Natural killer cell (primary cell): ENCODE data around the gene DOCK2. TPM values are rescaled to one million over a fixed set of nuclear protein-coding genes. Genes with fewer than 3 reads are reported as not detected.

Experiments
- ATAC-seq, 3 donors: fragments of 150-1000 bp in 2 of 3; fragments of 200-7000 bp in 1 of 3; cut with Tn5 transposase; 1 replicate in 1 of 3; 2 replicates in 2 of 3; pipeline ENCODE4 v1.10.0; 2021; ENCODE audit warnings: mild to moderate bottlenecking in 2 of 3, moderate library complexity in 2 of 3
- DNase-seq, 2 donors: peaks; one replicate each; pipeline versions ENCODE4 v3.0.0 to v3.0.0-alpha.2; 2013 to 2021; ENCODE audit warnings: mixed read lengths in 1 of 2
- H3K27ac ChIP-seq: one replicate; pipeline ENCODE4 v1.5.1; 2013; ENCODE audit warnings: mild to moderate bottlenecking, low read length
- H3K27me3 ChIP-seq: one replicate; pipeline ENCODE4 v1.6.1; 2013; ENCODE audit warnings: low read length; ENCODE audit not compliant: control insufficient read depth, insufficient read depth
- H3K36me3 ChIP-seq: one replicate; pipeline ENCODE4 v1.6.1; 2013; ENCODE audit warnings: low read length; ENCODE audit not compliant: control insufficient read depth, insufficient read depth
- H3K4me1 ChIP-seq: one replicate; pipeline ENCODE4 v1.6.1; 2013; ENCODE audit warnings: low read length; ENCODE audit not compliant: control insufficient read depth, insufficient read depth
- H3K4me3 ChIP-seq: one replicate; pipeline ENCODE4 v1.5.1; 2013; ENCODE audit warnings: low read length
- H3K9me3 ChIP-seq: one replicate; pipeline ENCODE4 v1.6.1; 2013; ENCODE audit warnings: low read length; ENCODE audit not compliant: control insufficient read depth, insufficient read depth
- H3K27ac Mint-ChIP-seq, 2 donors: one replicate each; pipeline ENCODE4 v1.8.0; 2022; ENCODE audit warnings: mild to moderate bottlenecking in 2 of 2, mixed read lengths in 2 of 2, moderate library complexity in 1 of 2
- H3K27me3 Mint-ChIP-seq, 2 donors: one replicate each; pipeline ENCODE4 v1.8.0; 2022; ENCODE audit warnings: low read depth in 2 of 2, mixed read lengths in 2 of 2
- H3K36me3 Mint-ChIP-seq: one replicate; pipeline ENCODE4 v1.8.0; 2022; ENCODE audit warnings: mixed read lengths
- H3K4me1 Mint-ChIP-seq, 2 donors: one replicate each; pipeline ENCODE4 v1.8.0; 2022; ENCODE audit warnings: mixed read lengths in 2 of 2
- H3K4me3 Mint-ChIP-seq: one replicate; pipeline ENCODE4 v1.8.0; 2022; ENCODE audit warnings: mild to moderate bottlenecking, moderate library complexity, mixed read lengths
- H3K9me3 Mint-ChIP-seq, 2 donors: one replicate each; pipeline ENCODE4 v1.8.0; 2022; ENCODE audit warnings: mixed read lengths in 2 of 2
- WGBS: methylation state at CpG from one replicate; pipeline ENCODE4 v1.1.7; 2013; ENCODE audit warnings: missing lambda C conversion rate; ENCODE audit not compliant: insufficient coverage; 5-methylcytosine and 5-hydroxymethylcytosine counted together
- intact Hi-C: fragments of 100-400 bp; cut with micrococcal nuclease; formaldehyde crosslinking; loops from one replicate; pipeline ENCODE4 v1.14.2; 2022
- total RNA-seq, 4 donors: library from RNA; stranded (reverse); fragments of 120-200 nt in 1 of 4; gene quantifications; one replicate each; pipeline versions ENCODE4 v1.2.3 to v1.2.4, GENCODE V29; 2013 to 2022
- TF ChIP-seq, protein P1 (sequence below): fragments of 200-600 bp; IDR thresholded peaks from one replicate; pipeline ENCODE4 v1.8.0; 2022; ENCODE audit warnings: antibody characterized with exemption

The DOCK2 gene
- total RNA-seq, 3 donors from 2014 or later (not counting 1 experiment from before 2014, with no cell fraction given): 317 to 361 (median 320) TPM

DNA sequence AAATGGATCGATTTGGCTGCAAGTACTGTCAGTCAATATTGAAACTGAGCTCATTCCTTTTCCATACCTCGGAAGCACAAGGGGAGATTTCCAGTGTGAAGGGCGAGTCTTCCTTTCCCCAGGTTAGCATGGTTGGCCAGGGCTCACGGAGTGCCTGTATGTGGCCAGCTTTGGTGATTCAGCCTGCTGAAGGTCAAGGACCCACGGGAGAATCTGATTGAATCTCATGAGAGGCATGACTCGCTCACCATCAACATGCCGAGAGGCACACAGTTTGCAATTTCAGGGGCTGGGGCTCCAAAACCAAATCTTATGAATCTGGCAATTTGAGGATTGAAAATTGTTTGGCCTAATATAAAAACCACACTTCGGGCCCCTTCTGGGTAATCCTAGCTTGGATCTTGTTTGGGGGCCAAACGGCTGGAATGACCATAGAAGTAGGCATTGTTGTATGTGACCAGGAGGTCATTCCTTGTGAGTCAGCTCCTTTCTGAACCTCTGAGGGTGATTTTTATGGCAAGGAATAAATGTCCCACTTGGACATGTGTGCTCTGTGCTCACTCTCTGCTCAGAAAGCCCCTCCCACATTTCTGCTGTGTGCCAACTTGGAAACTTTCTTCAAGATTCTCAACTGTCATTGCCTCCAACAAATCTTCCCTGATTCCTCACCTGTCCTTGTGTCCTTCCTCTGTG is 69.8 kb downstream of the DOCK2 start:
- DNase-seq (no peak), ATAC-seq (no peak)
- Mint-ChIP-seq H3K27me3 (no peaks in the 10 kb centered on the region), H3K9me3 (no peaks in the 10 kb centered on the region), H3K4me1 (peaks cover 0 to 4% of the 10 kb centered on the region in 2 donors), H3K27ac (peak overlapping the region in 1 of 2 donors; percentile 43), H3K4me3 (no peak overlapping the region), H3K36me3 (peaks cover 28% of the 10 kb centered on the region)
- Histone ChIP-seq H3K4me1 (no peaks in the 10 kb centered on the region), H3K27ac (no peak overlapping the region), H3K4me3 (no peak overlapping the region), H3K27me3 (no peaks in the 10 kb centered on the region), H3K9me3 (no peaks in the 10 kb centered on the region), H3K36me3 (peaks cover 92% of the 10 kb centered on the region)
- WGBS: 89% methylated on average over 9 of the region's 9 CpGs
- intact Hi-C loops: no loop called here
- TF ChIP-seq, protein P1, sequence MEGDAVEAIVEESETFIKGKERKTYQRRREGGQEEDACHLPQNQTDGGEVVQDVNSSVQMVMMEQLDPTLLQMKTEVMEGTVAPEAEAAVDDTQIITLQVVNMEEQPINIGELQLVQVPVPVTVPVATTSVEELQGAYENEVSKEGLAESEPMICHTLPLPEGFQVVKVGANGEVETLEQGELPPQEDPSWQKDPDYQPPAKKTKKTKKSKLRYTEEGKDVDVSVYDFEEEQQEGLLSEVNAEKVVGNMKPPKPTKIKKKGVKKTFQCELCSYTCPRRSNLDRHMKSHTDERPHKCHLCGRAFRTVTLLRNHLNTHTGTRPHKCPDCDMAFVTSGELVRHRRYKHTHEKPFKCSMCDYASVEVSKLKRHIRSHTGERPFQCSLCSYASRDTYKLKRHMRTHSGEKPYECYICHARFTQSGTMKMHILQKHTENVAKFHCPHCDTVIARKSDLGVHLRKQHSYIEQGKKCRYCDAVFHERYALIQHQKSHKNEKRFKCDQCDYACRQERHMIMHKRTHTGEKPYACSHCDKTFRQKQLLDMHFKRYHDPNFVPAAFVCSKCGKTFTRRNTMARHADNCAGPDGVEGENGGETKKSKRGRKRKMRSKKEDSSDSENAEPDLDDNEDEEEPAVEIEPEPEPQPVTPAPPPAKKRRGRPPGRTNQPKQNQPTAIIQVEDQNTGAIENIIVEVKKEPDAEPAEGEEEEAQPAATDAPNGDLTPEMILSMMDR: no peak

DNA sequence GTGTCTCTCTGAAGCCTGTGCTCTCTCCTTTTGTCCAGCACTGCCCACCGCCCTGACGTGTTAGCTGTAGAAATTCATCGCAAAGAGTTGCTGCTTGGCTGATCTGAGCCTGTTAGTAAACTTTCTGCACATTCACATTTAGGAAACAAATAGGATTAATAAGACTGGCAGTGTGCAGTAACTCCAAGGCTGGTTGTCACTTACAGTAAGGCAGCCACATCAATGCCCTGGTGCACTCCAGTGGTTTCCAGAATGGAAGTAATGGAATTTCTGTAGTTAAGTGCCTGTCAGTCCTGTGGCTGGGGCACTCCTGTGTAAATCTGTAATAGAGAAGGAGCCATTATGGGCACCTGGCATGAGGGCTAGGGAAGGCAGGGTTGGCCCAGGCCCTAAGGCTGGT is 70.6 kb downstream of the DOCK2 start:
- WGBS: 96% methylated on average over 3 of the region's 3 CpGs
- ATAC-seq (no peak), DNase-seq (no peak)
- Mint-ChIP-seq H3K4me1 (peaks cover 0 to 4% of the 10 kb centered on the region in 2 donors), H3K36me3 (peaks cover 25% of the 10 kb centered on the region), H3K27ac (peak overlapping the region in 1 of 2 donors; percentile 43), H3K27me3 (no peaks in the 10 kb centered on the region), H3K9me3 (no peaks in the 10 kb centered on the region), H3K4me3 (no peak overlapping the region)
- Histone ChIP-seq H3K9me3 (no peaks in the 10 kb centered on the region), H3K36me3 (peaks cover 92% of the 10 kb centered on the region), H3K27ac (no peak overlapping the region), H3K27me3 (no peaks in the 10 kb centered on the region), H3K4me1 (no peaks in the 10 kb centered on the region), H3K4me3 (no peak overlapping the region)
- intact Hi-C loops: no loop called here
- TF ChIP-seq, protein P1: no peak

DNA sequence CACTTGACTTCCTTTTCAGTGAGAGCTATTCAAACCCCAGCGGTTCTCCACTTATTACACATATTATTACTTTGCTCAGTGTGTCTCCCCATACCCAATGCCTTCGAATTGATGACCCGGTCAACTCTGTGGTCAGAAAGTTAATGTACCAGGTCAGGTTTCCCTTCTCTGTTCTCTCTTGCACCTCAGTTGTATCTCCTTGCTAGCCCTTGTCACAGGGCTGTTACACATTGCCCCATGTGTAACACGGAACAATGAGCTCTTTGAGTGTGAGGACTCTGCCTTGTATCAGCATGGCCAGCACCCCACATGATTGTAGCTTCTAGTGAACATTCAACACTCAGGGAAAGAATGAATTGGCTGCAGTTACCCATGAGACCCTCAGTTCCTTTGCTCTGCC is 73.6 kb downstream of the DOCK2 start:
- H3K9me3 Mint-ChIP-seq: no peaks in the 10 kb centered on the region
- DNase-seq: no peak
- Histone ChIP-seq H3K27ac (no peak overlapping the region), H3K9me3 (no peaks in the 10 kb centered on the region), H3K27me3 (no peaks in the 10 kb centered on the region), H3K36me3 (peaks cover 93% of the 10 kb centered on the region), H3K4me3 (no peak overlapping the region), H3K4me1 (no peaks in the 10 kb centered on the region)
- peaks cover 39% of the 10 kb centered on the region for H3K36me3 Mint-ChIP-seq
- ATAC-seq: no peak
- 72% methylated on average over 4 of the region's 4 CpGs for WGBS
- no peak overlapping the region for H3K4me3 Mint-ChIP-seq
- H3K27ac Mint-ChIP-seq: peak overlapping the region in 1 of 2 donors; percentile 69
- TF ChIP-seq, protein P1: no peak
- intact Hi-C loops: no loop called here
- no peaks in the 10 kb centered on the region for H3K27me3 Mint-ChIP-seq
- peaks cover 0 to 4% of the 10 kb centered on the region in 2 donors for H3K4me1 Mint-ChIP-seq
